Panc1 (cell line): ENCODE measurements around the gene BTBD2.

Experiments
- CTCF ChIP-seq: fragments of 450-650 bp; IDR thresholded peaks from 2 replicates; pipeline ENCODE4 v1.5.1; 2017; ENCODE audit warnings: mild to moderate bottlenecking
- POLR2AphosphoS5 ChIP-seq: IDR thresholded peaks from 2 replicates; pipeline ENCODE4 v1.6.1; 2012; ENCODE audit warnings: mild to moderate bottlenecking, low read depth, low read length, moderate library complexity
- REST ChIP-seq, 2 experiments: IDR thresholded peaks; 2 replicates each; pipeline ENCODE4 v1.6.1; 2011 to 2012; ENCODE audit warnings: low read depth in 2 of 2, control low read depth in 1 of 2, low read length in 1 of 2, mild to moderate bottlenecking in 1 of 2, moderate library complexity in 1 of 2; ENCODE audit not compliant: insufficient read depth in 1 of 2
- SIN3A ChIP-seq: IDR thresholded peaks from 2 replicates; pipeline ENCODE4 v1.6.1; 2012; ENCODE audit warnings: low read depth, mild to moderate bottlenecking, low read length, moderate library complexity, borderline replicate concordance; ENCODE audit not compliant: insufficient read depth
- TCF7L2 ChIP-seq: IDR thresholded peaks from 2 replicates; pipeline ENCODE4 v1.6.1; 2011; ENCODE audit warnings: mild to moderate bottlenecking, low read depth, low read length, inconsistent platforms

GRCh38 chr19:1987197-1988187, 28.0 kb downstream of the BTBD2 start:
- TF ChIP-seq CTCF (no peak), REST (IDR thresholded peaks at IDR 0.05; ENCODE audit: insufficient read depth in 1 of 2, low read depth in 2 of 2, low read length in 1 of 2) (no peak), SIN3A (no peak), POLR2AphosphoS5 (no peak), TCF7L2 (no peak)
